Gastroesophageal sphincter (tissue), 4 donors: ENCODE data around the gene METTL6. TPM values are rescaled to one million over a fixed set of nuclear protein-coding genes. Genes with fewer than 3 reads are reported as not detected.
"Not testable (repeated sequence)": the region's sequence is repeated elsewhere in the genome, so short reads cannot be mapped to it uniquely, and the experiment has no call there.

ENCODE experiments used
- ATAC-seq: fragments of 150-250 bp; one replicate; pipeline ENCODE4 v1.9.1; 2016; ENCODE audit warnings: mild to moderate bottlenecking, moderate library complexity
- H3K27ac ChIP-seq, 4 donors: fragments of 200-600 bp; sonication (generic) in 3 of 4; 1 replicate in 3 of 4; 2 replicates in 1 of 4; pipeline ENCODE4 v1.5.1; 2016 to 2019
- H3K27me3 ChIP-seq: fragments of 200-600 bp; sonication (generic); one replicate; pipeline ENCODE4 v1.5.1; 2019
- H3K36me3 ChIP-seq, 2 donors: fragments of 200-600 bp; sonication (generic); one replicate each; pipeline ENCODE4 v1.5.1; 2019; ENCODE audit warnings: control low read depth in 1 of 2
- H3K4me1 ChIP-seq, 3 donors: fragments of 200-600 bp; sonication (generic); 1 replicate in 2 of 3; 2 replicates in 1 of 3; pipeline ENCODE4 v1.5.1; 2016 to 2019; ENCODE audit warnings: control low read depth in 2 of 3
- H3K4me3 ChIP-seq, 2 donors: fragments of 200-600 bp; sonication (generic); one replicate each; pipeline ENCODE4 v1.5.1; 2019; ENCODE audit warnings: mild to moderate bottlenecking in 1 of 2, moderate library complexity in 1 of 2
- H3K9me3 ChIP-seq, 3 donors: fragments of 200-600 bp; sonication (generic); one replicate each; pipeline ENCODE4 v1.5.1; 2017 to 2019; ENCODE audit warnings: control low read depth in 2 of 3
- CTCF ChIP-seq, 4 experiments: fragments of 200-600 bp in 2 of 4; fragments of 450-650 bp in 2 of 4; sonication (generic) in 1 of 4; IDR thresholded peaks; one replicate each; pipeline ENCODE4 v1.5.1; 2017 to 2019; ENCODE audit warnings: antibody characterized with exemption in 4 of 4, mild to moderate bottlenecking in 2 of 4, moderate library complexity in 2 of 4
- EP300 ChIP-seq: sonication (generic); formaldehyde crosslinking; IDR thresholded peaks from one replicate; pipeline ENCODE4 v1.6.1; 2017; ENCODE audit warnings: antibody characterized with exemption, mild to moderate bottlenecking
- POLR2A ChIP-seq, 2 donors: fragments of 450-650 bp; IDR thresholded peaks; one replicate each; pipeline ENCODE4 v1.6.1; 2017; ENCODE audit warnings: antibody characterized with exemption in 2 of 2, mild to moderate bottlenecking in 2 of 2, moderate library complexity in 1 of 2
- POLR2AphosphoS5 ChIP-seq: sonication (generic); formaldehyde crosslinking; IDR thresholded peaks from one replicate; pipeline ENCODE4 v1.6.1; 2017; ENCODE audit warnings: antibody characterized with exemption
- WGBS, 2 donors: methylation state at CpG; one replicate each; pipeline ENCODE4 v1.1.5; 2018; ENCODE audit warnings: low coverage in 1 of 2; 5-methylcytosine and 5-hydroxymethylcytosine counted together
- total RNA-seq, 4 donors: library from RNA; depleted of rRNA; stranded (reverse); fragments of >200 nt; gene quantifications; one replicate each; pipeline ENCODE4 v1.1.0, GENCODE V29; 2016

METTL6 gene
- total RNA-seq, 4 donors from 2014 or later: 9.0 to 17.1 (median 11.7) TPM

GRCh38 chr3:15391007-15391406 lies 36.3 kb downstream of the METTL6 start:
- TF ChIP-seq POLR2AphosphoS5 (no peak), EP300 (no peak), CTCF (IDR thresholded peaks at IDR 0.05) (no peak), POLR2A (IDR thresholded peaks at IDR 0.05) (no peak)
- ATAC-seq: no peak
- 66 to 100% methylated on average over 1 to 5 of the region's 5 CpGs for WGBS, 2 donors
- no peaks in the 10 kb centered on the region for H3K27me3 ChIP-seq
- H3K9me3 ChIP-seq: peaks cover 0 to 10% (median 0%) of the 10 kb centered on the region in 3 donors
- no peak overlapping the region for H3K4me3 ChIP-seq
- no peaks in the 10 kb centered on the region for H3K4me1 ChIP-seq
- no peaks in the 10 kb centered on the region for H3K36me3 ChIP-seq
- no peak overlapping the region for H3K27ac ChIP-seq

- no peak overlapping the region for H3K27ac ChIP-seq
- H3K36me3 ChIP-seq: no peaks in the 10 kb centered on the region
- 61 to 62% methylated on average over 2 to 3 of the region's 6 CpGs for WGBS, 2 donors
- no peak for ATAC-seq
- no peaks in the 10 kb centered on the region for H3K4me1 ChIP-seq
- TF ChIP-seq CTCF (IDR thresholded peaks at IDR 0.05) (no peak), POLR2A (IDR thresholded peaks at IDR 0.05) (no peak), EP300 (no peak), POLR2AphosphoS5 (no peak)
- H3K27me3 ChIP-seq: no peaks in the 10 kb centered on the region
- H3K4me3 ChIP-seq: no peak overlapping the region
- peaks cover 0 to 15% (median 0%) of the 10 kb centered on the region in 3 donors for H3K9me3 ChIP-seq
These were observed 36.9 kb downstream of the METTL6 start for GRCh38 chr3:15390460-15390859.

- not testable (repeated sequence) for H3K27me3 ChIP-seq, H3K27ac ChIP-seq, H3K4me1 ChIP-seq, H3K36me3 ChIP-seq, ATAC-seq, H3K4me3 ChIP-seq
- WGBS, 2 donors: no CpG with 5 or more reads among the region's 3 CpGs
- peaks cover 0 to 15% (median 0%) of the 10 kb centered on the region in 3 donors for H3K9me3 ChIP-seq
These were observed 39.0 kb downstream of the METTL6 start for GRCh38 chr3:15388335-15388734.

- ATAC-seq: no peak
- H3K4me3 ChIP-seq: no peak overlapping the region
- TF ChIP-seq POLR2AphosphoS5 (no peak), CTCF (IDR thresholded peaks at IDR 0.05) (no peak), EP300 (no peak), POLR2A (IDR thresholded peaks at IDR 0.05) (no peak)
- no peaks in the 10 kb centered on the region for H3K4me1 ChIP-seq
- no peaks in the 10 kb centered on the region for H3K36me3 ChIP-seq
- no peak overlapping the region for H3K27ac ChIP-seq
- H3K9me3 ChIP-seq: peaks cover 0 to 15% (median 0%) of the 10 kb centered on the region in 3 donors
- H3K27me3 ChIP-seq: no peaks in the 10 kb centered on the region
- WGBS, 2 donors: 73 to 80% methylated on average over 2 to 3 of the region's 3 CpGs
These were observed 39.6 kb downstream of the METTL6 start for GRCh38 chr3:15387735-15388134.

- Histone ChIP-seq H3K27me3 (no peaks in the 10 kb centered on the region), H3K36me3 (no peaks in the 10 kb centered on the region), H3K4me1 (no peaks in the 10 kb centered on the region), H3K27ac (no peak overlapping the region), H3K4me3 (no peak overlapping the region), H3K9me3 (peaks cover 0 to 15% (median 0%) of the 10 kb centered on the region in 3 donors)
- TF ChIP-seq EP300 (no peak), CTCF (IDR thresholded peaks at IDR 0.05) (no peak), POLR2AphosphoS5 (no peak)
- WGBS, 2 donors: 50 to 67% methylated on average over 1 of the region's 1 CpG
- ATAC-seq: no peak
These were observed 40.2 kb downstream of the METTL6 start for GRCh38 chr3:15387171-15387581.

- not testable (repeated sequence) for H3K4me3 ChIP-seq, H3K4me1 ChIP-seq, H3K27ac ChIP-seq, ATAC-seq, H3K36me3 ChIP-seq, H3K27me3 ChIP-seq
- H3K9me3 ChIP-seq: peaks cover 0 to 15% (median 0%) of the 10 kb centered on the region in 3 donors
- WGBS, 2 donors: 73 to 94% methylated on average over 4 to 5 of the region's 5 CpGs
These were observed 40.7 kb downstream of the METTL6 start for GRCh38 chr3:15386654-15386955.
